Measurements from ENCODE around the gene PLCB4.

The PLCB4 gene

GRCh38 chr20:9478771-9479170, 409.9 kb downstream of the PLCB4 start:
- no peak for DNase-seq

GRCh38 chr20:9480066-9480465, 411.2 kb downstream of the PLCB4 start:
- no peak for DNase-seq

GRCh38 chr20:9482180-9482579, 413.3 kb downstream of the PLCB4 start:
- DNase-seq = no peak

- no peak for DNase-seq
Observed at GRCh38 chr20:9483131-9483530, 414.2 kb downstream of the PLCB4 start.

- no peak for DNase-seq
Observed at GRCh38 chr20:9485614-9486340, 416.9 kb downstream of the PLCB4 start.

- DNase-seq = no peak
Observed at GRCh38 chr20:9487231-9487630, 418.3 kb downstream of the PLCB4 start.

- DNase-seq = no peak
Observed at GRCh38 chr20:9488063-9488462, 419.2 kb downstream of the PLCB4 start.

- no peak for DNase-seq
Observed at GRCh38 chr20:9490161-9490560, 421.3 kb downstream of the PLCB4 start.

GRCh38 chr20:9490631-9491030, 421.7 kb downstream of the PLCB4 start:
- no peak for DNase-seq

- no peak for DNase-seq
Observed at GRCh38 chr20:9491324-9491723, 422.4 kb downstream of the PLCB4 start.

- DNase-seq = no peak
Observed at GRCh38 chr20:9492067-9492466, 423.2 kb downstream of the PLCB4 start.

GRCh38 chr20:9493803-9494202, 424.9 kb downstream of the PLCB4 start:
- DNase-seq = no peak

GRCh38 chr20:9495701-9496100, 426.8 kb downstream of the PLCB4 start:
- DNase-seq = no peak

GRCh38 chr20:9496155-9496554, 427.3 kb downstream of the PLCB4 start:
- no peak for DNase-seq

- no peak for DNase-seq
Observed at GRCh38 chr20:9498322-9498721, 429.4 kb downstream of the PLCB4 start.

- no peak for DNase-seq
Observed at GRCh38 chr20:9499126-9499899, 430.4 kb downstream of the PLCB4 start.

- no peak for DNase-seq
Observed at GRCh38 chr20:9500121-9500520, 431.2 kb downstream of the PLCB4 start.

- DNase-seq = no peak
Observed at GRCh38 chr20:9501473-9501872, 432.6 kb downstream of the PLCB4 start.

GRCh38 chr20:9503526-9504245, 434.8 kb downstream of the PLCB4 start:
- no peak for DNase-seq

GRCh38 chr20:9506280-9506821, 437.5 kb downstream of the PLCB4 start:
- no peak for DNase-seq

- DNase-seq = no peak
Observed at GRCh38 chr20:9506964-9507369, 438.1 kb downstream of the PLCB4 start.

- no peak for DNase-seq
Observed at GRCh38 chr20:9507544-9508239, 438.8 kb downstream of the PLCB4 start.

- no peak for DNase-seq
Observed at GRCh38 chr20:9508240-9508661, 439.4 kb downstream of the PLCB4 start.
